Measurements from ENCODE around the gene PAX8. TPM values are rescaled to one million over a fixed set of nuclear protein-coding genes. Genes with fewer than 3 reads are reported as not detected.
A peak's percentile ranks its signal among the peaks of the same experiment; 100 is the strongest.

The PAX8 gene
- total and polyA plus RNA-seq, 2 of the 13 experiments (the other 11 are each of a cell fraction or from before 2014, with no cell fraction given): 1.5 to 8.8 TPM

GRCh38 chr2:113201496-113202304 is 77.0 kb downstream of the PAX8 start:
- no TSS peak for BruUV-seq (replicated peaks)
- Histone ChIP-seq H4K20me1 (ENCODE audit: insufficient read depth, low read length) (no peaks in the 10 kb centered on the region), H3K4me3 (replicated peaks in 1 of 3; ENCODE audit: insufficient read depth in 1 of 3, low read depth in 2 of 3, low read length in 3 of 3) (no peak overlapping the region), H3K79me2 (ENCODE audit: insufficient read depth, low read length) (no peaks in the 10 kb centered on the region), H3K4me2 (ENCODE audit: low read depth, low read length) (peak overlapping the region; percentile 18; the same call in 1 of the 2 replicates), H3K27me3 (ENCODE audit: control insufficient read depth in 1 of 2, insufficient read depth in 2 of 2, low read length in 2 of 2) (no peaks in the 10 kb centered on the region; a peak in 1 of 5 replicates), H3K9me3 (ENCODE audit: low read length) (no peaks in the 10 kb centered on the region), H3K4me1 (ENCODE audit: insufficient read depth, low read length) (peaks cover 68% of the 10 kb centered on the region), H3K27ac (ENCODE audit: extremely low read length, insufficient read depth, low read length) (no peak overlapping the region), H2AFZ (ENCODE audit: low read length) (no peak overlapping the region), H3K36me3 (replicated peaks in 1 of 2; ENCODE audit: control insufficient read depth in 1 of 2, insufficient read depth in 2 of 2, low read length in 2 of 2) (no peaks in the 10 kb centered on the region; a peak in 1 of 5 replicates), H3K9ac (ENCODE audit: insufficient read depth, low read depth, low read length) (no peak overlapping the region)
- in situ Hi-C loops (cut with HindIII; ENCODE audit: extremely low pct_ligation_motif_present, low pct_unique_long_range_greater_than_20kb) (loop anchor here (5.0 kb wide), 1 partner anchor 161 kb away; no protein-coding TSS in a partner anchor), intact Hi-C loops (cut with micrococcal nuclease; ENCODE audit: unreplicated experiment) (loop anchor here (5.0 kb wide), 1 partner anchor 191 kb away; no protein-coding TSS in a partner anchor)
- ChIA-PET POLR2A (interaction anchor here (0.6 to 2.1 kb wide), 5 partner anchors 16 to 63 kb away, joined by 3 to 7 read pairs (median 4); no protein-coding TSS in a partner anchor), CTCF (ENCODE audit: low intra/inter-chr PET ratio, low total read pairs) (interaction anchor here (1.1 kb wide), 1 partner anchor 188 kb away, joined by 3 read pairs; no protein-coding TSS in a partner anchor)
- TF ChIP-seq ZNF407 (CRISPR knock-in tag; IDR thresholded peaks at IDR 0.05; ENCODE audit: not compliant biosample characterization) (no peak), MYC (CRISPR knock-in tag; IDR thresholded peaks at IDR 0.05; ENCODE audit: borderline replicate concordance) (0 out of 2 replicates have a peak, but pooled peaks have one; percentile 18), ZFP91 (CRISPR knock-in tag; IDR thresholded peaks at IDR 0.05; ENCODE audit: borderline replicate concordance) (0 out of 2 replicates have a peak, but pooled peaks have one; percentile 9), PATZ1 (CRISPR knock-in tag; IDR thresholded peaks at IDR 0.05) (0 out of 2 replicates have a peak, but pooled peaks have one; percentile 6), TBL1XR1 (IDR thresholded peaks at IDR 0.05; ENCODE audit: borderline replicate concordance, low read length, partially characterized antibody) (no peak), NPAS2 (CRISPR knock-in tag; IDR thresholded peaks at IDR 0.05; ENCODE audit: borderline replicate concordance) (no peak)
- 77% methylated on average over 3 of the region's 8 CpGs for WGBS (ENCODE audit: low lambda C conversion rate)
- ATAC-seq: no peak
- DNase-seq (ENCODE audit: low spot score): peak; percentile 46
- FAIRE-seq: no peak
